PC-3 (cell line): ENCODE results near the gene HIGD2A. TPM values are rescaled to one million over a fixed set of nuclear protein-coding genes. Genes with fewer than 3 reads are reported as not detected.

Source experiments
- ATAC-seq: fragments of 200-7000 bp; cut with Tn5 transposase; 2 replicates; pipeline ENCODE4 v1.9.1; 2020; ENCODE audit warnings: mild to moderate bottlenecking, moderate library complexity
- BruUV-seq: library from RNA; stranded (reverse); fragments of 400-500 nt; replicated peaks from 2 replicates; lab custom pipeline; 2021; lab: Mats Ljungman, UMichigan
- CTCF ChIA-PET: fragments of 300-600 bp; sonication (Branson Sonifier 250); formaldehyde crosslinking; loops from one replicate; lab custom pipeline; 2022; ENCODE audit warnings: antibody characterized with exemption; lab: Charles Lee
- POLR2A ChIA-PET: fragments of 300-600 bp; sonication (Branson Sonifier 250); formaldehyde crosslinking; loops from one replicate; lab custom pipeline; 2022; ENCODE audit warnings: antibody characterized with exemption; ENCODE audit not compliant: unreplicated experiment; lab: Charles Lee
- DNase-seq: peaks from one replicate; pipeline ENCODE4 v3.0.0-alpha.2; 2015
- H2AFZ ChIP-seq: fragments of 300-600 bp; sonication (generic); 2 replicates; pipeline ENCODE4 v1.6.0; 2016; ENCODE audit warnings: antibody characterized with exemption, low read length
- H3F3A ChIP-seq: fragments of 300-600 bp; sonication (generic); one replicate; pipeline ENCODE4 v1.6.0; 2017; ENCODE audit warnings: antibody characterized with exemption, low read length, control low read depth, mild to moderate bottlenecking; ENCODE audit not compliant: unreplicated experiment
- H3K27ac ChIP-seq: fragments of 300-600 bp; sonication (generic); 2 replicates; pipeline ENCODE4 v1.5.1; 2016; ENCODE audit warnings: mild to moderate bottlenecking, low read length
- H3K27me3 ChIP-seq: fragments of 300-600 bp; sonication (generic); 2 replicates; pipeline ENCODE4 v1.6.1; 2016; ENCODE audit warnings: low read length, mixed read lengths
- H3K36me3 ChIP-seq: fragments of 300-600 bp; sonication (generic); 2 replicates; pipeline ENCODE4 v1.6.1; 2016; ENCODE audit warnings: low read depth, mixed run types, low read length, mixed read lengths
- H3K4me1 ChIP-seq: fragments of 300-600 bp; sonication (generic); 2 replicates; pipeline ENCODE4 v1.5.1; 2016; ENCODE audit warnings: low read length; ENCODE audit not compliant: insufficient read depth
- H3K4me2 ChIP-seq: fragments of 300-600 bp; sonication (generic); 2 replicates; pipeline ENCODE4 v1.6.0; 2016; ENCODE audit warnings: low read length
- H3K4me3 ChIP-seq: fragments of 300-600 bp; sonication (generic); 2 replicates; pipeline ENCODE4 v1.5.1; 2016; ENCODE audit warnings: mild to moderate bottlenecking, low read length, mixed read lengths
- H3K79me2 ChIP-seq: fragments of 300-600 bp; sonication (generic); 2 replicates; pipeline ENCODE4 v1.6.1; 2017; ENCODE audit warnings: low read length, mixed read lengths
- H3K9ac ChIP-seq: fragments of 300-600 bp; sonication (generic); 2 replicates; pipeline ENCODE4 v1.6.0; 2016; ENCODE audit warnings: mild to moderate bottlenecking, low read length
- H3K9me2 ChIP-seq: fragments of 300-600 bp; sonication (generic); replicated peaks from 2 replicates; pipeline ENCODE4 v1.6.1; 2016; ENCODE audit warnings: mixed run types, low read length, mixed read lengths
- H3K9me3 ChIP-seq: fragments of 300-600 bp; sonication (generic); 2 replicates; pipeline ENCODE4 v1.6.1; 2016; ENCODE audit warnings: low read length, mixed read lengths
- H4K20me1 ChIP-seq: fragments of 300-600 bp; sonication (generic); 2 replicates; pipeline ENCODE4 v1.6.1; 2016; ENCODE audit warnings: low read length, mixed read lengths
- EZH2 ChIP-seq: fragments of 300-600 bp; sonication (generic); IDR thresholded peaks from one replicate; pipeline ENCODE4 v1.6.1; 2017; ENCODE audit warnings: antibody characterized with exemption, mild to moderate bottlenecking, low read length; ENCODE audit not compliant: unreplicated experiment
- EZH2phosphoT487 ChIP-seq: fragments of 300-600 bp; sonication (generic); IDR thresholded peaks from 2 replicates; pipeline ENCODE4 v1.6.1; 2018; ENCODE audit warnings: mild to moderate bottlenecking, antibody characterized with exemption, low read length, borderline replicate concordance
- intact Hi-C: fragments of 100-400 bp; cut with micrococcal nuclease; formaldehyde crosslinking; loops from 2 replicates; pipeline ENCODE4 v1.9.0; 2023
- total RNA-seq: library from RNA; depleted of rRNA; stranded (reverse); fragments of >200 nt; gene quantifications from 2 replicates; pipeline ENCODE4 v1.2.3, GENCODE V29; 2014
- TF ChIP-seq, protein P1 (sequence below): fragments of 300-600 bp; sonication (generic); conservative IDR thresholded peaks from 2 replicates; pipeline ENCODE4 v1.5.1; 2017; ENCODE audit warnings: antibody characterized with exemption, low read depth, mild to moderate bottlenecking, low read length

Gene HIGD2A
- total RNA-seq, 1 experiment from 2014 or later: 174 TPM

GRCh38 chr5:176350416-176350815 lies 38.1 kb upstream of the HIGD2A start:
- Histone ChIP-seq H3F3A (no peaks in the 10 kb centered on the region), H3K9me2 (no peaks in the 10 kb centered on the region), H3K4me3 (no peak overlapping the region), H3K4me1 (no peaks in the 10 kb centered on the region), H3K9ac (no peak overlapping the region), H3K79me2 (peaks cover 21% of the 10 kb centered on the region), H2AFZ (no peak overlapping the region), H3K27me3 (no peaks in the 10 kb centered on the region), H3K36me3 (peaks cover 69% of the 10 kb centered on the region), H4K20me1 (no peaks in the 10 kb centered on the region), H3K9me3 (no peaks in the 10 kb centered on the region), H3K4me2 (no peak overlapping the region), H3K27ac (no peak overlapping the region)
- ATAC-seq: no peak
- CTCF ChIA-PET: no interaction called here
- BruUV-seq: no TSS peak
- DNase-seq: no peak
- POLR2A ChIA-PET: no interaction called here
- intact Hi-C loops: no loop called here
- TF ChIP-seq EZH2 (no peak), EZH2phosphoT487 (no peak)
- TF ChIP-seq, protein P1, sequence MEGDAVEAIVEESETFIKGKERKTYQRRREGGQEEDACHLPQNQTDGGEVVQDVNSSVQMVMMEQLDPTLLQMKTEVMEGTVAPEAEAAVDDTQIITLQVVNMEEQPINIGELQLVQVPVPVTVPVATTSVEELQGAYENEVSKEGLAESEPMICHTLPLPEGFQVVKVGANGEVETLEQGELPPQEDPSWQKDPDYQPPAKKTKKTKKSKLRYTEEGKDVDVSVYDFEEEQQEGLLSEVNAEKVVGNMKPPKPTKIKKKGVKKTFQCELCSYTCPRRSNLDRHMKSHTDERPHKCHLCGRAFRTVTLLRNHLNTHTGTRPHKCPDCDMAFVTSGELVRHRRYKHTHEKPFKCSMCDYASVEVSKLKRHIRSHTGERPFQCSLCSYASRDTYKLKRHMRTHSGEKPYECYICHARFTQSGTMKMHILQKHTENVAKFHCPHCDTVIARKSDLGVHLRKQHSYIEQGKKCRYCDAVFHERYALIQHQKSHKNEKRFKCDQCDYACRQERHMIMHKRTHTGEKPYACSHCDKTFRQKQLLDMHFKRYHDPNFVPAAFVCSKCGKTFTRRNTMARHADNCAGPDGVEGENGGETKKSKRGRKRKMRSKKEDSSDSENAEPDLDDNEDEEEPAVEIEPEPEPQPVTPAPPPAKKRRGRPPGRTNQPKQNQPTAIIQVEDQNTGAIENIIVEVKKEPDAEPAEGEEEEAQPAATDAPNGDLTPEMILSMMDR: no peak

DNA sequence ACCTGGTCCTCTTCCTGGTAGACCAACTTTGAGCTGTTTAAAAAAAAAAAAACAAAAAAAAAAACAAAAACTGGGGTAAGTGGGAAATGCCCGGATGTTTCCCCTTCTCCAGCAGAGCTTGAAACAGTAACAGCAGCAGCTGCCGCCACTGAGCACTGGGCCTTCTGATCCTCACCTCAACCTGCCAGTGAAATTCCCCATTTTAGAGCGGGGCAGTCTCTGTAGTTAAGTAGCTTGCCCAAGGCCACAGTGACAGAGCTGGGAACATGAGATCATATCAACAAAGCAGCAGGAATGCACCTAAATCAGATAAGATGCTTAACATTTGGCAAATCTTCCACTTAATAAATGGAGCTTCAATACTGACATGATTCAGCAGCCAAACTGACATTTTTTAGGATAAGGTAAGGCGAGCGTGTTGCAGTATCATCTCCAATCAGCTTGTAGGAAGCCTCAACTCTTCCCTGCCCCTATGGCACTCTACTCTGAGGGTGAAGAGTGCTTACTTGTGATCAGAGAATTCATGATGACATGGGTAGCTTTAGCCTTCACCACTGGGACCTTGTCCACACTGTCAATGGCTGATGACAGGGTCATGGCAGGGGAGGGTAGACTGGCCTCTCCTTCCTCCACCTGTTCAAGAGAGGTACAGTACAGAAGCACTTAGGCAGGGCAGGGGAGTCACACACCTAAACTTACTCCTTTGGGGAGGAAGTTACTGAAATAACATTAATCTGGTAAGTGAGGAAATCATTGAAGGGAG lies 36.3 kb upstream of the HIGD2A start:
- ChIA-PET POLR2A (interaction anchor here (0.7 kb wide), 1 partner anchor 10 kb away, joined by 4 read pairs; no protein-coding TSS in a partner anchor), CTCF (interaction anchor here (0.5 kb wide), 1 partner anchor 237 kb away, joined by 3 read pairs; no protein-coding TSS in a partner anchor)
- no peaks in the 10 kb centered on the region for H4K20me1 ChIP-seq
- no peaks in the 10 kb centered on the region for H3K9me3 ChIP-seq
- H3K79me2 ChIP-seq: peaks cover 39% of the 10 kb centered on the region
- no peak overlapping the region for H3K4me3 ChIP-seq
- peaks cover 57% of the 10 kb centered on the region for H3K36me3 ChIP-seq
- no peaks in the 10 kb centered on the region for H3K27me3 ChIP-seq
- H3K4me1 ChIP-seq: no peaks in the 10 kb centered on the region
- no peaks in the 10 kb centered on the region for H3K9me2 ChIP-seq
- H2AFZ ChIP-seq: no peak overlapping the region
- no TSS peak for BruUV-seq
- DNase-seq: no peak
- H3F3A ChIP-seq: no peaks in the 10 kb centered on the region
- no peak overlapping the region for H3K4me2 ChIP-seq
- H3K9ac ChIP-seq: no peak overlapping the region
- intact Hi-C loops: no loop called here
- TF ChIP-seq, protein P1: no peak
- no peak for TF ChIP-seq EZH2phosphoT487
- TF ChIP-seq EZH2: no peak
- no peak overlapping the region for H3K27ac ChIP-seq
- ATAC-seq: no peak; the same call in 1 of the 2 replicates

GRCh38 chr5:176353533-176353932 lies 35.0 kb upstream of the HIGD2A start:
- Histone ChIP-seq H2AFZ (no peak overlapping the region), H3K79me2 (peaks cover 50% of the 10 kb centered on the region), H3K9me2 (no peaks in the 10 kb centered on the region), H3K27ac (no peak overlapping the region), H3K36me3 (peaks cover 53% of the 10 kb centered on the region), H3F3A (no peaks in the 10 kb centered on the region), H4K20me1 (no peaks in the 10 kb centered on the region), H3K4me1 (no peaks in the 10 kb centered on the region), H3K9me3 (no peaks in the 10 kb centered on the region), H3K4me3 (no peak overlapping the region), H3K4me2 (no peak overlapping the region), H3K27me3 (no peaks in the 10 kb centered on the region), H3K9ac (no peak overlapping the region)
- ATAC-seq: no peak
- BruUV-seq: no TSS peak
- CTCF ChIA-PET: no interaction called here
- POLR2A ChIA-PET: no interaction called here
- no peak for TF ChIP-seq EZH2
- TF ChIP-seq, protein P1: no peak
- TF ChIP-seq EZH2phosphoT487: no peak
- intact Hi-C loops: no loop called here
- no peak for DNase-seq
